ENCODE results near the gene SMKR1. TPM values are rescaled to one million over a fixed set of nuclear protein-coding genes. Genes with fewer than 3 reads are reported as not detected.
"Not testable (repeated sequence)": the region's sequence is repeated elsewhere in the genome, so short reads cannot be mapped to it uniquely, and the experiment has no call there.

SMKR1 gene
- total and polyA plus RNA-seq, 3 donors from 2014 or later, result 57.0 to 231 (median 210) TPM

GRCh38 chr7:129519464-129519863 is 17.1 kb downstream of the SMKR1 start:
- no peaks in the 10 kb centered on the region for H3K27me3 ChIP-seq
- TF ChIP-seq, protein P1, sequence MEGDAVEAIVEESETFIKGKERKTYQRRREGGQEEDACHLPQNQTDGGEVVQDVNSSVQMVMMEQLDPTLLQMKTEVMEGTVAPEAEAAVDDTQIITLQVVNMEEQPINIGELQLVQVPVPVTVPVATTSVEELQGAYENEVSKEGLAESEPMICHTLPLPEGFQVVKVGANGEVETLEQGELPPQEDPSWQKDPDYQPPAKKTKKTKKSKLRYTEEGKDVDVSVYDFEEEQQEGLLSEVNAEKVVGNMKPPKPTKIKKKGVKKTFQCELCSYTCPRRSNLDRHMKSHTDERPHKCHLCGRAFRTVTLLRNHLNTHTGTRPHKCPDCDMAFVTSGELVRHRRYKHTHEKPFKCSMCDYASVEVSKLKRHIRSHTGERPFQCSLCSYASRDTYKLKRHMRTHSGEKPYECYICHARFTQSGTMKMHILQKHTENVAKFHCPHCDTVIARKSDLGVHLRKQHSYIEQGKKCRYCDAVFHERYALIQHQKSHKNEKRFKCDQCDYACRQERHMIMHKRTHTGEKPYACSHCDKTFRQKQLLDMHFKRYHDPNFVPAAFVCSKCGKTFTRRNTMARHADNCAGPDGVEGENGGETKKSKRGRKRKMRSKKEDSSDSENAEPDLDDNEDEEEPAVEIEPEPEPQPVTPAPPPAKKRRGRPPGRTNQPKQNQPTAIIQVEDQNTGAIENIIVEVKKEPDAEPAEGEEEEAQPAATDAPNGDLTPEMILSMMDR (IDR thresholded peaks at IDR 0.05), result no peak
- TF ChIP-seq POLR2A (IDR thresholded peaks at IDR 0.05), result no peak
- DNase-seq, result no peak
- no peaks in the 10 kb centered on the region for H3K9me3 ChIP-seq
- H3K36me3 ChIP-seq (ENCODE audit: low read depth, missing control alignments), result no peaks in the 10 kb centered on the region
- 39 to 57% methylated on average over 5 of the region's 5 CpGs for WGBS, 2 donors
- H3K27ac ChIP-seq, result no peak overlapping the region
- no peak overlapping the region for H3K4me3 ChIP-seq
- no peaks in the 10 kb centered on the region for H3K4me1 ChIP-seq
- intact Hi-C loops (cut with DNase I; ENCODE audit: low total_unique reads), result no loop called here

DNA sequence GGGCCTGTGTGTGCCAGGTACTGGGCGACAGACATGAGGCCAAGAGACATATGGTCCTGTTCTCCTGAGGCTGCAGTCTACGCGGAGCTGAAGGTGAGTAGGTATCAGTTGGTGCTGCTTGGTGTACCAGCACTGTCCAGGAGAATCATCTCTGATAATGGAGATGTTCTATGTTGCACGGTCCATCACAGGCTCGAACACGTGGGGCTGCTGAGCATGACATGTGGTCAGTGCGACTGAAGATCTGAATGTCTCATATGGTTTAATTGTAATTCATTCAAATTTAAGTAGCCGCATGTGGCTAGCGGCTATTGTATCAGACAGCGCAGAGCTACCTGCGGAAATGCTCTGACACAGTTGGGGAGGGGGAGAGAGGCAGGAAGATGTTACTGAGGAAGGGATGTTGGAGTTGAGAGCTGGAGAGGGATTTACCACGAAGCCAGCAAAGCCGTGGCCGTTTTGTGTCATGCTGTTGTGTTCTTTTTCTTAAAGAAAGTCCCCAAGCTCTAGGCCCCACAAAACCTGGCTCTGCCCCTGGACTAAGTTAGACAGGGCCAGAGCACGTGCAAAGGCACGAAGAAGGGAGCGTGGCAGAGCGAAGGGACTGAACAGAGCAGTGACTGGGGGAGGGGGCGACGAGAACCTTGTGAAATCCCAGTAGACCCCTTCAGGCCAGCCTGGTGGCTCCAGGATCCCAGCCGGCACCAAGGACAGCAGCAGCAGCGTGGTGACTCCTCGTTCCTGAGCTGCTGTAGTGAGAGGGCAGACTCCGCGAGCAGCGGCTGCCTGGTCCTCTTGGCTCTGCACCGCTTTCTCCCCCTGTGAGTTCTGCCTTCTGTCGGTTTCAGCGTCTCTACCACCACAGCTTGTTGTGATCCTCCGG is 20.0 kb downstream of the SMKR1 start:
- no peak for DNase-seq
- Histone ChIP-seq H3K36me3 (ENCODE audit: low read depth, missing control alignments) (no peaks in the 10 kb centered on the region), H3K4me1 (no peaks in the 10 kb centered on the region), H3K27me3 (no peaks in the 10 kb centered on the region), H3K9me3 (no peaks in the 10 kb centered on the region), H3K4me3 (no peak overlapping the region), H3K27ac (no peak overlapping the region)
- TF ChIP-seq POLR2A (IDR thresholded peaks at IDR 0.05), result no peak
- TF ChIP-seq, protein P1 (IDR thresholded peaks at IDR 0.05), result no peak
- WGBS, 2 donors, result 60 to 61% methylated on average over 30 of the region's 30 CpGs
- intact Hi-C loops (cut with DNase I; ENCODE audit: low total_unique reads), result no loop called here

- intact Hi-C loops (cut with DNase I; ENCODE audit: low total_unique reads), result no loop called here
- TF ChIP-seq POLR2A (IDR thresholded peaks at IDR 0.05), result no peak
- TF ChIP-seq, protein P1 (IDR thresholded peaks at IDR 0.05), result no peak
Measured at GRCh38 chr7:129522971-129523340, 20.6 kb downstream of the SMKR1 start.

DNA sequence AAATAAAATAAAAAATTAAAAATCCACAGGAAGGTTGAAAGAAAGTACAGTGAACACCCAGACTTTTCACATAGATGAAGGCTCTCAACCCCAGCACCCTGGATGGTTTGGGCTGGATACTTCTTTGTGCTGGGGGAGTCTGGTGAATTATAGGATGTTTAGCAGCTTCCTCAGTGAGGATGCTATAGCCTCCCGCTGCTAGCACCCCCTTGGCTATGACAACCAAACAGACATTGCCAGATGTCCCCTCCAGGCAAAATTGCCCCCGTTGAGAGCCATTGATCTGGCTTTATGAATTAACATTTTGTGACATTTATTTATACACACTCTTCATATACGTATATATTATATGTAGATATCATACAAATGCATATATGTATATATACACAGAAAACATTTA is 21.6 kb downstream of the SMKR1 start:
- no peaks in the 10 kb centered on the region for H3K27me3 ChIP-seq
- intact Hi-C loops (cut with DNase I; ENCODE audit: low total_unique reads), result no loop called here
- 87 to 95% methylated on average over 3 of the region's 3 CpGs for WGBS, 2 donors
- DNase-seq, result no peak
- H3K4me1 ChIP-seq, result no peaks in the 10 kb centered on the region
- H3K36me3 ChIP-seq (ENCODE audit: low read depth, missing control alignments), result no peaks in the 10 kb centered on the region
- no peaks in the 10 kb centered on the region for H3K9me3 ChIP-seq
- no peak overlapping the region for H3K27ac ChIP-seq
- TF ChIP-seq POLR2A (IDR thresholded peaks at IDR 0.05), result no peak
- TF ChIP-seq, protein P1 (IDR thresholded peaks at IDR 0.05), result no peak
- no peak overlapping the region for H3K4me3 ChIP-seq

More at GRCh38 chr7:129522971-129523340, 20.6 kb downstream of the SMKR1 start:
- H3K27me3 ChIP-seq, result no peaks in the 10 kb centered on the region
- no peaks in the 10 kb centered on the region for H3K4me1 ChIP-seq
- no peaks in the 10 kb centered on the region for H3K9me3 ChIP-seq
- DNase-seq, result no peak
- no peaks in the 10 kb centered on the region for H3K36me3 ChIP-seq (ENCODE audit: low read depth, missing control alignments)
- H3K4me3 ChIP-seq, result no peak overlapping the region
- WGBS, 2 donors, result 62 to 66% methylated on average over 5 of the region's 5 CpGs
- no peak overlapping the region for H3K27ac ChIP-seq

DNA sequence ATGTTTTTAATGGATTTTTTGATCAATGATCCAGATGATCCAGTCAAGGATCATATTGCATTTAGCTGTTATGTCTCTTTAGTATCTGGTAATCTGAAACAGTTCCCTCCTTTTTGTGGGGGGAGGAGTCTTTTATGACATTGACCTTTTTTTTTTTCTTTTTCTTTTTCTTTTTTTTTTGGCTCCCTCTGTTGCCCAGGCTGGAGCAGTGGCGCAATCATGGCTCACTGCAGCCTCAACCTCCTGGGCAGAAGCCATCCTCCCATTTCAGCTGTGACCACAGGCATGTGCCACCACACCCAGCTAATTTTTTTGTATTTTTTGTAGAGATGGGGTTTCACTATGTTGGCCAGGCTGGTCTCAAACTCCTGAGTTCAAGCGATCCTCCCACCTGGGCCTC is 22.1 kb downstream of the SMKR1 start:
- 90 to 92% methylated on average over 2 of the region's 2 CpGs for WGBS, 2 donors
- intact Hi-C loops (cut with DNase I; ENCODE audit: low total_unique reads); H3K9me3 ChIP-seq; H3K27ac ChIP-seq; DNase-seq; H3K4me1 ChIP-seq; H3K4me3 ChIP-seq; H3K27me3 ChIP-seq; H3K36me3 ChIP-seq (ENCODE audit: low read depth, missing control alignments): not testable (repeated sequence)

Data from testis (tissue), 3 donors.